Neuron (in vitro differentiated cells): ENCODE measurements around the gene TPD52L1.

ENCODE experiments used
- H2AFZ ChIP-seq: one replicate; pipeline ENCODE4 v1.6.1; 2013; ENCODE audit warnings: low read depth, mild to moderate bottlenecking, inconsistent platforms, low read length, moderate library complexity
- H3K27me3 ChIP-seq: one replicate; pipeline ENCODE4 v1.6.1; 2013; ENCODE audit warnings: low read length; ENCODE audit not compliant: insufficient read depth
- H3K36me3 ChIP-seq: one replicate; pipeline ENCODE4 v1.6.1; 2013; ENCODE audit warnings: low read length; ENCODE audit not compliant: insufficient read depth
- H3K4me1 ChIP-seq: one replicate; pipeline ENCODE4 v1.6.1; 2013; ENCODE audit warnings: low read length; ENCODE audit not compliant: insufficient read depth
- H3K4me3 ChIP-seq: 2 replicates; pipeline ENCODE4 v1.5.1; 2013; ENCODE audit warnings: mild to moderate bottlenecking, low read length, moderate library complexity
- H3K9me3 ChIP-seq: one replicate; pipeline ENCODE4 v1.6.1; 2013; ENCODE audit warnings: low read length

The TPD52L1 gene

DNA sequence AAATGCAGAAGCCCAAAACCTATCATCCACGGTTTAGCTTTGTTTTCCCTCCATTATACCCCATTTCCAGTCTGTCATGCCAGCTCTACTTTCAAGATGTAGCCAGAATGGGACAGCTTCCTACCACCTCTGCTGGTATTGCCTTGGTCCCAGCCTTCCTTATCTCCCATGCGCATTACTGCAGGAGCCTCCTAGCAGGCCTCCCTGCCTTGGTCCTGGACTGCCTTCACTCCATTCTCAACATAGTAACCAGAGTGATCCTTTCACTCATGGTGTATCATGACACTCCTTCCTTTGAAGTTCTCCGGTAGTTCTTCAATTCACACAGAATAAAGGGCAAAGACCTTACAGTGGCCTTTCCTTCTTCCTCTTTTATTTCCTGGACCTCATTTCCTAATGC is 15.9 kb downstream of the TPD52L1 start:
- no peak overlapping the region for H2AFZ ChIP-seq
- peaks cover 4% of the 10 kb centered on the region for H3K27me3 ChIP-seq
- no peaks in the 10 kb centered on the region for H3K9me3 ChIP-seq
- H3K4me3 ChIP-seq: no peak overlapping the region
- H3K4me1 ChIP-seq: no peaks in the 10 kb centered on the region
- no peaks in the 10 kb centered on the region for H3K36me3 ChIP-seq

DNA sequence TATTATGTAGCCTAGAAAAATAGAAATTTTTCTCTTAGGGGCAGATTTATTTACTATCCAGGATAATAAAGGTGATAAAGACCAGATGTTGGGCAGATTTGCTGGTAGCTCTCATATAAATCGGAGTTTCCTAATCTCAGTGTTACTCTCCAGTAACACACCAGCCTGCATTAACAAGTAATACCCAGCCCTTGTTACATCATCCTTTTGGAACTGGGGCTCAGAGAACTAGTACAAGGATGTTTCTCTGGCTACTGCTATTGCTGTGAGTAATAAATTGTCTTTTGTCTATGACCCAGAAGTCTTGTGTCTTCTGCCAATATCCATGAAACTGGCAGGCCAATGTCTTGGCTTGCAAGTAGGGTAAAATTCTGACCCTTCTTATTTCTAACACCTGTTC is 16.8 kb downstream of the TPD52L1 start:
- no peaks in the 10 kb centered on the region for H3K4me1 ChIP-seq
- H3K4me3 ChIP-seq: no peak overlapping the region
- H3K27me3 ChIP-seq: peaks cover 4% of the 10 kb centered on the region
- H3K9me3 ChIP-seq: no peaks in the 10 kb centered on the region
- no peaks in the 10 kb centered on the region for H3K36me3 ChIP-seq
- no peak overlapping the region for H2AFZ ChIP-seq

DNA sequence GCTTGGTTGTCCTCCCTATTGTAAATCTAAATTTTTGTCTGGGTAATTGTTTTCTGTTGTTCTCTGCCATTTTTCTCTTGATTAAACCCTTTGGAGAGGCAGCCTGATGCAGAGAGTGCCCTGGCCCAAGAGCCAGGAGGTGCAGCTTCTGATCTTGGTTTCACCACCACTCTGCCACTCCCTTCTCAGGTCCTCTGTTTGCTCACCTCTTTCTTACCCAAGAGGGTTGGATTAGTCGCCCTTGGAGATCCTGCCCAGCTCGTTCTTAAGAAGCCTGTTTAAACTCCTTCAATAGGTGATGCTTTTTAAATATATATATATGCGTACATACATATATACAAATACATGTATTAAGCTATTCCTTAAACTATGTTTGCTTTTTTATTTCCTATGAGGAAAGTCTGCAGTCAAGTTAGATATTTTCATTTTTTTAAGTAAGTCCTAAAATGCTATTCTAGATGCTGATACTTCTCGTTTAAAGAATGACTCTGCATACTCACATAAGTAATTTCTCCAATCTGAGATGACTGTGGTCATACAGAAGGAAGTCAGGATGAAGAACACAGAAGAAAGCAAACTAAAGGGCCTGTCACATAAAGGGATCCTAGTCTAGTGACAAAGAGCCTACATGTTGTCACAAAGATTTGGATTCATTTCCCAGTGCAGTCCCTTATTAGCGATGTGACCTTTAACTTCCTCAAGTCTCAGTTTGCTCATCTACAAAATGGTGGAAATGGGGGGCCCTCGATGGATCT is 19.9 kb downstream of the TPD52L1 start:
- no peaks in the 10 kb centered on the region for H3K4me1 ChIP-seq
- peaks cover 7% of the 10 kb centered on the region for H3K27me3 ChIP-seq
- no peaks in the 10 kb centered on the region for H3K9me3 ChIP-seq
- no peaks in the 10 kb centered on the region for H3K36me3 ChIP-seq
- no peak overlapping the region for H2AFZ ChIP-seq
- no peak overlapping the region for H3K4me3 ChIP-seq

DNA sequence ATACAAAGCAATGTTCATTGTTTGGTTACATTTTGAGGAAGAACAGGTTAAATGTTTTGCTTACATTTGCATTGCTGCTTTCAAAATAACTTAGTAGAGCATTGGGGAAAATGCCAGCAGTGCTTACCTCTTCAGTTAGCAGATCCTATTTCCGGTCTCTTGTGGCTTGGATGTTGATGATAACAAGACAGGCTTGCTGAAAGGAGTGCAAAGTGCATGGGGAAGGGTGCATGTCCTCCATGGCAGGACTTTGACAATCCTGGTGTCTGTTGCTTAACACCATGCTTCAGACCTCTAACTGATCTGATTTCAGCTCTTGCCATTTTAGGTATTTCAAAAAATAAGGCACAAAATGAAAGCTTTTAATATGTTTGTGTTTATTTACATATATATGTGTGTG is 21.1 kb downstream of the TPD52L1 start:
- Histone ChIP-seq H3K27me3 (peaks cover 7% of the 10 kb centered on the region), H2AFZ (no peak overlapping the region), H3K36me3 (no peaks in the 10 kb centered on the region), H3K4me3 (no peak overlapping the region), H3K4me1 (no peaks in the 10 kb centered on the region), H3K9me3 (no peaks in the 10 kb centered on the region)

DNA sequence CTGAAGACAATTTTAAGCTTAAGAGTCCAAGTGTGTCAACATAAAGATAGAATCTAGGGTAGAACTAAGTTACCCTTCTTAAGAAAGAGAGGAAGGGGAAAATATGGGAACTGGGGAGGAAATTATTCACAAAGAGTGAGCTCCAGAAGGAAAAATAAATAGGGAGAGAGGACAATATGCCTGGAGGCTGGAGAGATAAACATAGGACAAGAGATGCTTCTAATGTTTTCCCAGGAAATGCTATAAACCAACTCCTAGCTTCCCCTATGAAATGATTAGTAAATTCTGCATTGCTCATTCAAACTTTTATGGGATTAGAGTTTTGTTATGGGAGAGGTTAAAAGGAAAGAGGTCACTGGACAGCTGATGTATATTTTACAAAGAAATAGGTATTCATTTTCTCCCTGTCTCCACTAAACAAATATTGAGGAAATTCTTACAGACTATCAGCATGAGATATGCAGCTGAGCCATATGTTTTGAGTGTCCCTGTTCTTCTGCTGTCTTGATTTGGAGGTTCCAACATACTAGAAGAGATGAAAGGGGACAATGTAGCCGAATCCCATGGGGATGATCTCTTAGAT is 22.0 kb downstream of the TPD52L1 start:
- Histone ChIP-seq H3K27me3 (peaks cover 7% of the 10 kb centered on the region), H3K4me3 (no peak overlapping the region), H3K9me3 (no peaks in the 10 kb centered on the region), H2AFZ (no peak overlapping the region), H3K36me3 (no peaks in the 10 kb centered on the region), H3K4me1 (peaks cover 1% of the 10 kb centered on the region)

DNA sequence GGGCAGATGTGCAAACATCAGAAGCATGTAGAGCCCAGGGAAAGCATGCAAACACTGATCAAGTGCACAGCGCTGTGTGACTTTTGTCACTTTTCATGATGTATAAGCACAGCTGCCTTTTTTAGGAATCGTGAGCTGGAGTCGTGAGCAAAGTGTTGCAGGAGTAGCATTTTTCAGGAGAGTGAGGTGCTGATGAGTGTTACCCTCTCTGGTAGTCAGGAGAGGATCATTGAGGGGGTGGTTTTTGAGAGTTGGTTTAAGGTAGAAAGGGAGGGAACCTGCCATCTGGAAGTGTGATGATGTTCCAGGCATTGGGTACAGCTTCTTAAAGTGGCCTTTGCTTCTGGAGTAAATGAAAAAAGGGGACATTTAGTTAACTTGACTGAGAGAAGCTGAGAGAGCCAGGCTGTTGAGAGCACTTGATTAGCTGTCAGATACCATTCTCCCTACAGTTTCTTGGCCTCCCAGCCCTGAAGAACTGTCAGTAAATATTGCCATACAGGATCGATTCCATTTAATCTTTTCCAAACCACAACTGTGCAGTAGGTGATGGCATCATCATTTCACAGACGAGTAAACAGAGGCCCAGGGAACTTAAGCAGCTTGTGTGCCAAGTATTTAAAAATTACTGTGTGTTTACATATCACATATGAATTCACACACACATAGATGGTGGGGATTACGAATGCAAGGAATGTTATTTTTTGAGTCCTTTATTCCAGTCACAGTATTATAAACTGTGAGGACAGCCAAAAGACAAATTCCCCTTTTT is 28.9 kb downstream of the TPD52L1 start:
- Histone ChIP-seq H2AFZ (no peak overlapping the region), H3K27me3 (no peaks in the 10 kb centered on the region), H3K4me1 (peaks cover 7% of the 10 kb centered on the region), H3K36me3 (no peaks in the 10 kb centered on the region), H3K4me3 (no peak overlapping the region), H3K9me3 (no peaks in the 10 kb centered on the region)

DNA sequence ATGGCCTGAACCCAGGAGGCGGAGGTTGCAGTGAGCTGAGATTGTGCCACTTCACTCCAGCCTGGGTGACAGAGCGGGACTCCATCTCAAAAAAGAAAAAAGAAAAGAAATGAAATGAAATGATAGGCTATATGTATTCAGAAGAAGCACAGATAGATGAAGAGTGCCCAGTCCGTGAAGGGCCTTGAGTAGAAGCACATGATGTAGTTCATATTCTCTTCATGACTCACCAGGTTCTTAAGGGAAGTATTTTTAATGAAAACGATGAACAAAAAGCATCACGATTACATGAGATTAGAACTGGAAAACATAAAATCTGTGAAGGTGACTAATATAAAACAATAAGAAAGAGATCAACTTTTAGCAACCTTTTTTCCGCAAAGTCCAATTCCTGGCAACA is 29.8 kb downstream of the TPD52L1 start:
- Histone ChIP-seq H2AFZ (no peak overlapping the region), H3K27me3 (no peaks in the 10 kb centered on the region), H3K36me3 (no peaks in the 10 kb centered on the region), H3K9me3 (no peaks in the 10 kb centered on the region), H3K4me1 (peaks cover 7% of the 10 kb centered on the region), H3K4me3 (no peak overlapping the region)

DNA sequence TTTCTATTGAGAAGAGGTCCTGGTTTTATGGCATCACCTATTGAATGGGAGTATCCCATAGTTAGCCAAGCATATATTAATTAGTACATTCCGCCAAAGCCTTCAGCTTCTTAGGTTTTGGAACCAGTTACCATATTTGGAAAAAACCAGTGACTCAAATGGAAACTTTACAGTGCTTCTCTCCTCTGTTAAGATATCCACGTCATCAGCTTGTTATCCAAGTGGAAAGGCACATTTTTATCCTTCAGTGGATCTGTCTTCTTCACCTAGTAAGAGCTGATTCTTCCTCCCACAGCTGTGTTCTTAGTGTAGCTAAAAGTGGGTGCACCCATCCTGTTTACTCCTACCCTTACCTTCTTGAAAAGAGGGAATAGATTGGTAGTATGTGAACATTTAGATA is 34.5 kb downstream of the TPD52L1 start:
- no peaks in the 10 kb centered on the region for H3K9me3 ChIP-seq
- H3K4me1 ChIP-seq: peaks cover 6% of the 10 kb centered on the region
- H3K27me3 ChIP-seq: no peaks in the 10 kb centered on the region

DNA sequence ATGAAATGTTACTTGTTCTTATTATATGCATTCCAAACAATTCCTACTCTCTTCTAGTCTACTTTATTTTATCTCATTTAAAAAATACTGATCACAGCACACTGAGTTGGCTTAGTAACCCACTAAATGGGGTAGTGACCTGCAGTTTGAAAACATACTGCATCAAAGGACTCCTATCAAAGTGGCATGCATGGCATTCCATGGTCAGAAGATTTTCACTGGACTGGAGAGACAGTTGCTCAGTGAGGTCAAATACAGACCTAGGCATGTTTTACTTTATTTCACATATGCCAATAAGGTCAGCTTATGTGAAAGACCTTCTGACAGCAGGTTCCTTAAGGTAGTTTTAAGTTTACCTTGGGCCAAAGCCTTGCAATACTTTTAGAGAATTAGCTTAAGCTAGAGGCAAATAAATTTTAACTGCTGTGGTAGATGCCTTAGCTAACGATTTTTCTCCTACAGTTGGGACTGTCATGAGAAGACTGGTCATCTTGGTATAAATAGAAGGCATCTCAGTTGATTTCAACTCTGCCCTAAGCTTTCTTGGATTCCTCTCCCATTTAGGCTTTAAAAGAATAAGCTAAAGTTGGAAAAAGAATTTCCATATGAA is 35.1 kb downstream of the TPD52L1 start:
- no peak overlapping the region for H2AFZ ChIP-seq
- H3K27me3 ChIP-seq: no peaks in the 10 kb centered on the region
- no peak overlapping the region for H3K4me3 ChIP-seq
- H3K4me1 ChIP-seq: peaks cover 6% of the 10 kb centered on the region
- no peaks in the 10 kb centered on the region for H3K9me3 ChIP-seq
- H3K36me3 ChIP-seq: no peaks in the 10 kb centered on the region

More for the DNA sequence above, 34.5 kb downstream of the TPD52L1 start:
- H2AFZ ChIP-seq: no peak overlapping the region
- H3K4me3 ChIP-seq: no peak overlapping the region
- no peaks in the 10 kb centered on the region for H3K36me3 ChIP-seq

DNA sequence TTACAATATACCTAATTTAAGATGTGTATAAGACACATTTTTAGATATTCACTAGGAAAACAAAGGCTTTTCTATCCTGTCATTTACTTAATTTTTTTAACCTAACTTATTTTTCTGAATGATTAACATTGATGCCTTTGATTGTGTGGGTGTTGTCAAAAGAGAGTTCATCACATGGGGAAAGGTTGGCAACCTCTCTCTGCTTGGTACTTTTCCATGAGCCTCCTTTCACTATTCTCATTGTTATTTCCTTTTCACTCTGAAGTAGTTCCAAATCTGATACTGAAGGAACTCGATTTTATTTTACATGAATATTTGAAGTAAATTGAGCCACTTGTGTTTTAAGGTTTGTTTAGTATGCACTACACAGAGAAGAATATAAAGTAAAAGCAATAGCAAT is 35.9 kb downstream of the TPD52L1 start:
- H3K36me3 ChIP-seq: no peaks in the 10 kb centered on the region
- H3K4me3 ChIP-seq: no peak overlapping the region
- peaks cover 6% of the 10 kb centered on the region for H3K4me1 ChIP-seq
- no peaks in the 10 kb centered on the region for H3K9me3 ChIP-seq
- no peaks in the 10 kb centered on the region for H3K27me3 ChIP-seq
- H2AFZ ChIP-seq: no peak overlapping the region

DNA sequence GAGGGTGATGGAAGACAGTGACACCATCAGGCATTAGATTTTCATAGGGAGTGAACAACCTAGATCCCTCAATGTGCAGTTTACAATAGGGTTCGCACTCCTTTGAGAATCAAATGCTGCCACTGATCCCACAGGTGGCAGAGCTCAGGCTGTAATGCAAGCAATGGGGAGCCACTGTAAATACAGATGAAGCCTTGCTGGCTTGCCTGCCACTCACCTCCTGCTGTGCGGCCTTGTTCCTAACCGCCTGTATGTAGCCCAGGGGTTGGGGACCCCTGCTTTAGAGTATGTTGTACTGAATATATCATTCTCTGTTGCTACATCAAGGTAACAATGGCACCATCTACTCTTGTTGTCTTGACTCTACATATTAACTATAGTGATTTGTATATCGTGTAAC is 37.1 kb downstream of the TPD52L1 start:
- Histone ChIP-seq H3K9me3 (no peaks in the 10 kb centered on the region), H3K36me3 (no peaks in the 10 kb centered on the region), H3K27me3 (no peaks in the 10 kb centered on the region), H3K4me1 (peaks cover 8% of the 10 kb centered on the region), H2AFZ (no peak overlapping the region), H3K4me3 (no peak overlapping the region)

DNA sequence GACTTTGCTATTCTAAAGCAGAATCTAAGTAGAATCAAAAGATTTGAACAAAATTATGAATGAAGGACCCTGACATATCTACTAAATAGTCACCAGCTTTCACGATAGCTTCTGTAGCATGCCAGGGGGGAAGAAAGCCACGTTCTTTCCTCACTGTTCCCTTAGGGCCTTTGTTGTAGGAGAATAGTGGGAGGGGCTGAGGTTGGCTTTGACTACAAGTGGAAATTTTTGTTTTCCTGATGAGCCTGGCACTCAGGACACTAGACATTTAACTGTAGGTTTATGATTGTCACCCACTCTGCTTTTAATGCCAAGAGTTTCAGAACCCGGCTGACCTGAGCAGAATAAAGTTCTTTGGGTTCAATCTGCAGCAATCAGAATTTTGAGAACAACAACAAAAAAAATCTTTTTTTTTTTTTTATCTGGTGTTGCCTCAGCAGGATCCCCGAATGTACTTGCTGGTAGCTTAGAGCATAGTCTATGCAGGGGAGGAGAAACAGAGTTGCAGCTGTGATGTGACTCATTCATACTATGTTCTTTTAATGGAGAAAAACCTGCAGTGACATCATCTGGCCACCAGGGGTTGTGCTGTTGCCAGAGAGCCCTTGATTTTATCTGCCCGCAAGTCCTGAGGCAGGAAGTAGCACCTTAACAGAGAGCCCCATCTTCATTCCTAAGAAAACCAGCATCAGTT is 38.5 kb downstream of the TPD52L1 start:
- Histone ChIP-seq H3K27me3 (no peaks in the 10 kb centered on the region), H3K4me1 (peaks cover 9% of the 10 kb centered on the region), H2AFZ (no peak overlapping the region)

DNA sequence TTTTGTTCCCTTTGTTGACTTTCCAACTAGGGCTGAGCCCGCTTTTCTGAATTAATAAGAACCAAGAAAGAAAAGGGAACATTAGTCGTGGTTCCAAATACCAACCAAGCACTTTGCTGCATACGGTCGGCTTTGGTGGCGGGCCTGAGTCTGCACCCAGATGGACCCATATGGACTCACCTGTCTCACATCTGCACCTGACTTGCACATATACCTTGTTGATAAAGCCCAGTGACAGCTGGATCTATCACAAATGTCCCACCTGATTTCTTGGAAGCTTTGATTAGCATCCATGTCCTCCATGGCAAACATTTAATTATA is 39.0 kb downstream of the TPD52L1 start:
- Histone ChIP-seq H3K27me3 (no peaks in the 10 kb centered on the region), H3K36me3 (no peaks in the 10 kb centered on the region), H3K9me3 (no peaks in the 10 kb centered on the region), H2AFZ (no peak overlapping the region), H3K4me3 (no peak overlapping the region), H3K4me1 (peaks cover 9% of the 10 kb centered on the region)

More for the DNA sequence above, 38.5 kb downstream of the TPD52L1 start:
- Histone ChIP-seq H3K36me3 (no peaks in the 10 kb centered on the region), H3K4me3 (no peak overlapping the region), H3K9me3 (no peaks in the 10 kb centered on the region)
